HG02943 (cell line): ENCODE results near the gene GALNT13.

Experiments used
- ATAC-seq: cut with Tn5 transposase; IDR thresholded peaks from one replicate; pipeline ENCODE4 v1.9.1; 2021; ENCODE audit warnings: mild to moderate bottlenecking, low read depth, moderate library complexity; ENCODE audit not compliant: unreplicated experiment

GALNT13 gene

GRCh38 chr2:153940511-153940910, 68.8 kb downstream of the GALNT13 start:
- ATAC-seq, result no peak

- no peak for ATAC-seq
Measured at GRCh38 chr2:153944800-153945199, 73.1 kb downstream of the GALNT13 start.

GRCh38 chr2:153946036-153946435, 74.3 kb downstream of the GALNT13 start:
- no peak for ATAC-seq

GRCh38 chr2:153953761-153954160, 82.0 kb downstream of the GALNT13 start:
- no peak for ATAC-seq

- no peak for ATAC-seq
Measured at GRCh38 chr2:153963256-153963655, 91.5 kb downstream of the GALNT13 start.

GRCh38 chr2:153967248-153967973, 95.7 kb downstream of the GALNT13 start:
- no peak for ATAC-seq

- no peak for ATAC-seq
Measured at GRCh38 chr2:153971250-153971649, 99.5 kb downstream of the GALNT13 start.

GRCh38 chr2:153971855-153972254, 100.1 kb downstream of the GALNT13 start:
- ATAC-seq, result no peak

GRCh38 chr2:153972412-153972811, 100.7 kb downstream of the GALNT13 start:
- ATAC-seq, result no peak

- no peak for ATAC-seq
Measured at GRCh38 chr2:153986488-153987229, 114.9 kb downstream of the GALNT13 start.

- no peak for ATAC-seq
Measured at GRCh38 chr2:153990771-153991170, 119.0 kb downstream of the GALNT13 start.

GRCh38 chr2:154013514-154013913, 141.8 kb downstream of the GALNT13 start:
- no peak for ATAC-seq

GRCh38 chr2:154015233-154015632, 143.5 kb downstream of the GALNT13 start:
- no peak for ATAC-seq

GRCh38 chr2:154029504-154029903, 157.8 kb downstream of the GALNT13 start:
- ATAC-seq, result no peak

GRCh38 chr2:154032220-154032619, 160.5 kb downstream of the GALNT13 start:
- no peak for ATAC-seq

GRCh38 chr2:154046493-154046892, 174.8 kb downstream of the GALNT13 start:
- no peak for ATAC-seq

GRCh38 chr2:154048905-154049304, 177.2 kb downstream of the GALNT13 start:
- ATAC-seq, result no peak

- no peak for ATAC-seq
Measured at GRCh38 chr2:154049561-154049960, 177.8 kb downstream of the GALNT13 start.

- ATAC-seq, result no peak
Measured at GRCh38 chr2:154067124-154067523, 195.4 kb downstream of the GALNT13 start.

- ATAC-seq, result no peak
Measured at GRCh38 chr2:154078926-154079325, 207.2 kb downstream of the GALNT13 start.

GRCh38 chr2:154092571-154092970, 220.8 kb downstream of the GALNT13 start:
- ATAC-seq, result no peak

- ATAC-seq, result no peak
Measured at GRCh38 chr2:154093856-154094255, 222.1 kb downstream of the GALNT13 start.
